ENCODE measurements around the gene SHROOM1.

- TF ChIP-seq CTCF (IDR thresholded peaks at IDR 0.05) (no peak), EP300 (IDR thresholded peaks at IDR 0.05) (no peak), POLR2AphosphoS5 (IDR thresholded peaks at IDR 0.05) (no peak)
Measured at GRCh38 chr5:132819468-132819867, 11.0 kb downstream of the SHROOM1 start.
